Testis (tissue), 2 donors: ENCODE results near the gene GRM8.

ENCODE experiments used
- POLR2A ChIP-seq: fragments of 450-650 bp; IDR thresholded peaks from one replicate; pipeline ENCODE4 v1.6.1; 2017; ENCODE audit warnings: antibody characterized with exemption, mild to moderate bottlenecking, moderate library complexity
- TF ChIP-seq, protein P1 (sequence below), 3 experiments: fragments of 450-650 bp in 2 of 3; fragments of 200-600 bp in 1 of 3; sonication (generic) in 1 of 3; IDR thresholded peaks; one replicate each; pipeline ENCODE4 v1.5.1; 2016 to 2019; ENCODE audit warnings: antibody characterized with exemption in 3 of 3, mild to moderate bottlenecking in 2 of 3, moderate library complexity in 1 of 3

DNA sequence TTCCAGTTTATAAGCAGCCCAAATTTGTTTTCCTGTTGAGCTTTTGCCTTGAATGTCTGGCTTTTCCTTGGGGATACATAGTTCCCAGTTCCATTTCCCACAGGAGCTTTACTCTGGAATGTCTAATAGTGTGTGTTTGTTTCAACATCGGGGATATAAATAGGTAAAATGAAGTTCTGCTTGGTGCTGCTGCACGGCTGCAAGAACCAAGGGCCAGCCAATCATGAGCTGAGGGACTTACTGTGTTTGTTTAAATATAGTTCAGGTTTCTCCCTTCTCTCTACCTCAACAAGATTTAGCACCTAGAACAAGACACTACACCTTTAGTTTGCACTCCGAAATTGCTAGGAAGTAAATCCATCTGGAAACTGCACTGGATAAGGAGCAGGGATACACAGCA, 43.9 kb downstream of the GRM8 start:
- no peak for TF ChIP-seq POLR2A
- TF ChIP-seq, protein P1, sequence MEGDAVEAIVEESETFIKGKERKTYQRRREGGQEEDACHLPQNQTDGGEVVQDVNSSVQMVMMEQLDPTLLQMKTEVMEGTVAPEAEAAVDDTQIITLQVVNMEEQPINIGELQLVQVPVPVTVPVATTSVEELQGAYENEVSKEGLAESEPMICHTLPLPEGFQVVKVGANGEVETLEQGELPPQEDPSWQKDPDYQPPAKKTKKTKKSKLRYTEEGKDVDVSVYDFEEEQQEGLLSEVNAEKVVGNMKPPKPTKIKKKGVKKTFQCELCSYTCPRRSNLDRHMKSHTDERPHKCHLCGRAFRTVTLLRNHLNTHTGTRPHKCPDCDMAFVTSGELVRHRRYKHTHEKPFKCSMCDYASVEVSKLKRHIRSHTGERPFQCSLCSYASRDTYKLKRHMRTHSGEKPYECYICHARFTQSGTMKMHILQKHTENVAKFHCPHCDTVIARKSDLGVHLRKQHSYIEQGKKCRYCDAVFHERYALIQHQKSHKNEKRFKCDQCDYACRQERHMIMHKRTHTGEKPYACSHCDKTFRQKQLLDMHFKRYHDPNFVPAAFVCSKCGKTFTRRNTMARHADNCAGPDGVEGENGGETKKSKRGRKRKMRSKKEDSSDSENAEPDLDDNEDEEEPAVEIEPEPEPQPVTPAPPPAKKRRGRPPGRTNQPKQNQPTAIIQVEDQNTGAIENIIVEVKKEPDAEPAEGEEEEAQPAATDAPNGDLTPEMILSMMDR (IDR thresholded peaks at IDR 0.05), result no peak
